HCT116 (cell line): ENCODE results near the gene NPIPA1. TPM values are rescaled to one million over a fixed set of nuclear protein-coding genes. Genes with fewer than 3 reads are reported as not detected.
A peak's percentile ranks its signal among the peaks of the same experiment; 100 is the strongest.

ENCODE experiments used
- ATAC-seq: fragments of 200-7000 bp; cut with Tn5 transposase; 2 replicates; pipeline ENCODE4 v1.9.1; 2020; ENCODE audit warnings: mild to moderate bottlenecking, moderate library complexity
- BruUV-seq: library from RNA; stranded (reverse); fragments of 400-500 nt; replicated peaks from 2 replicates; lab custom pipeline; 2021; lab: Mats Ljungman, UMichigan
- CTCF ChIA-PET: fragments of 300-600 bp; sonication (Branson Sonifier 250); formaldehyde crosslinking; loops from one replicate; lab custom pipeline; 2021; ENCODE audit warnings: antibody characterized with exemption; lab: Charles Lee
- POLR2A ChIA-PET: fragments of 300-600, 350-600 bp; sonication (Branson Sonifier 250); formaldehyde crosslinking; loops from one replicate; lab custom pipeline; 2021; ENCODE audit warnings: antibody characterized with exemption; lab: Charles Lee
- RAD21 ChIA-PET, 2 experiments: fragments of 300-600 bp; sonication (Branson Sonifier 250); formaldehyde crosslinking; loops; one replicate each; lab custom pipeline; 2023; ENCODE audit warnings: low total read pairs in 2 of 2; ENCODE audit not compliant: uncharacterized antibody in 2 of 2, unreplicated experiment in 2 of 2, low non-redundant PET in 1 of 2; lab: Charles Lee
- DNase-seq: peaks from one replicate; pipeline ENCODE4 v3.0.0-alpha.2; 2010; ENCODE audit warnings: low read depth, low spot score
- H2AFZ ChIP-seq: fragments of 200-600 bp; shearing (Covaris generic), sonication (generic); 2 replicates; pipeline ENCODE4 v1.6.1; 2017; ENCODE audit warnings: low read depth, mixed run types, mixed read lengths, antibody characterized with exemption, low read length; ENCODE audit not compliant: poor library complexity, severe bottlenecking
- H3K27ac ChIP-seq: 2 replicates; pipeline ENCODE4 v1.5.1; 2012; ENCODE audit warnings: low read depth, low read length
- H3K27me3 ChIP-seq: fragments of 200-600 bp; sonication (generic); 2 replicates; pipeline ENCODE4 v1.6.1; 2016; ENCODE audit warnings: mixed run types, low read length, mixed read lengths; ENCODE audit not compliant: insufficient read depth
- H3K36me3 ChIP-seq, 2 experiments: fragments of 200-500 bp in 1 of 2; fragments of 200-600 bp in 1 of 2; sonication (Bioruptor generic) in 1 of 2; sonication (generic) in 1 of 2; 2 replicates each; pipeline versions ENCODE4 v1.5.1 to v1.6.1; 2014 to 2016; ENCODE audit warnings: low read length in 2 of 2, inconsistent platforms in 1 of 2, mixed read lengths in 1 of 2, mixed run types in 1 of 2; ENCODE audit not compliant: insufficient read depth in 2 of 2, control insufficient read depth in 1 of 2
- H3K4me1 ChIP-seq, 2 experiments: fragments of 200-600 bp in 1 of 2; sonication (generic) in 1 of 2; 2 replicates each; pipeline versions ENCODE4 v1.5.1 to v1.6.1; 2012 to 2017; ENCODE audit warnings: low read length in 2 of 2, inconsistent platforms in 1 of 2, mild to moderate bottlenecking in 1 of 2, mixed read lengths in 1 of 2, mixed run types in 1 of 2, moderate library complexity in 1 of 2; ENCODE audit not compliant: insufficient read depth in 2 of 2, control insufficient read depth in 1 of 2
- H3K4me2 ChIP-seq: fragments of 200-600 bp; sonication (generic); 2 replicates; pipeline ENCODE4 v1.6.1; 2017; ENCODE audit warnings: mixed run types, low read length, mixed read lengths
- H3K4me3 ChIP-seq, 2 experiments: fragments of 200-600 bp in 1 of 2; sonication (generic) in 1 of 2; replicated peaks in 1 of 2; 2 replicates each; pipeline ENCODE4 v1.5.1; 2011 to 2016; ENCODE audit warnings: low read length in 2 of 2, control low read depth in 1 of 2, low read depth in 1 of 2, mild to moderate bottlenecking in 1 of 2, mixed read lengths in 1 of 2, mixed run types in 1 of 2
- H3K79me2 ChIP-seq: fragments of 200-600 bp; sonication (generic); 2 replicates; pipeline ENCODE4 v1.6.1; 2017; ENCODE audit warnings: mild to moderate bottlenecking, mixed run types, low read length, moderate library complexity, mixed read lengths; ENCODE audit not compliant: insufficient read depth
- H3K9ac ChIP-seq: fragments of 200-600 bp; sonication (generic); 2 replicates; pipeline ENCODE4 v1.6.1; 2016; ENCODE audit warnings: low read length, mixed read lengths
- H3K9me2 ChIP-seq: fragments of 200-600 bp; sonication (generic), shearing (Covaris generic); 2 replicates; pipeline ENCODE4 v1.6.1; 2017; ENCODE audit warnings: mixed run types, mild to moderate bottlenecking, moderate library complexity; ENCODE audit not compliant: insufficient read depth
- H3K9me3 ChIP-seq, 2 experiments: fragments of 200-500 bp in 1 of 2; fragments of 200-600 bp in 1 of 2; sonication (Bioruptor generic) in 1 of 2; sonication (generic) in 1 of 2; 2 replicates each; pipeline ENCODE4 v1.6.1; 2014 to 2017; ENCODE audit warnings: low read length in 2 of 2, mixed read lengths in 2 of 2, inconsistent platforms in 1 of 2, low read depth in 1 of 2, mild to moderate bottlenecking in 1 of 2, mixed run types in 1 of 2, moderate library complexity in 1 of 2; ENCODE audit not compliant: control insufficient read depth in 1 of 2, insufficient read depth in 1 of 2
- H4K20me1 ChIP-seq: fragments of 200-600 bp; sonication (generic), shearing (Covaris generic); 2 replicates; pipeline ENCODE4 v1.6.1; 2017; ENCODE audit warnings: mixed run types, mild to moderate bottlenecking, moderate library complexity; ENCODE audit not compliant: insufficient read depth
- EGR1 ChIP-seq: IDR thresholded peaks from 2 replicates; pipeline ENCODE4 v1.6.1; 2012; ENCODE audit warnings: low read depth
- EZH2 ChIP-seq: fragments of 200-600 bp; sonication (generic); IDR thresholded peaks from 2 replicates; pipeline ENCODE4 v1.6.1; 2017; ENCODE audit warnings: antibody characterized with exemption, mixed run types
- EZH2phosphoT487 ChIP-seq: fragments of 200-600 bp; IDR thresholded peaks from 2 replicates; pipeline ENCODE4 v1.6.1; 2018; ENCODE audit warnings: antibody characterized with exemption, borderline replicate concordance
- FOSL1 ChIP-seq: IDR thresholded peaks from 2 replicates; pipeline ENCODE4 v1.6.1; 2012; ENCODE audit warnings: low read depth
- intact Hi-C: fragments of 100-400 bp; cut with micrococcal nuclease; formaldehyde crosslinking; loops from 2 replicates; pipeline ENCODE4 v1.10.0; 2022
- total RNA-seq: library from RNA; stranded (reverse); gene quantifications from one replicate; pipeline ENCODE4 v1.2.1, GENCODE V29; 2021; ENCODE audit not compliant: unreplicated experiment

The NPIPA1 gene
- total RNA-seq, 1 experiment from 2014 or later, result 93.4 TPM

DNA sequence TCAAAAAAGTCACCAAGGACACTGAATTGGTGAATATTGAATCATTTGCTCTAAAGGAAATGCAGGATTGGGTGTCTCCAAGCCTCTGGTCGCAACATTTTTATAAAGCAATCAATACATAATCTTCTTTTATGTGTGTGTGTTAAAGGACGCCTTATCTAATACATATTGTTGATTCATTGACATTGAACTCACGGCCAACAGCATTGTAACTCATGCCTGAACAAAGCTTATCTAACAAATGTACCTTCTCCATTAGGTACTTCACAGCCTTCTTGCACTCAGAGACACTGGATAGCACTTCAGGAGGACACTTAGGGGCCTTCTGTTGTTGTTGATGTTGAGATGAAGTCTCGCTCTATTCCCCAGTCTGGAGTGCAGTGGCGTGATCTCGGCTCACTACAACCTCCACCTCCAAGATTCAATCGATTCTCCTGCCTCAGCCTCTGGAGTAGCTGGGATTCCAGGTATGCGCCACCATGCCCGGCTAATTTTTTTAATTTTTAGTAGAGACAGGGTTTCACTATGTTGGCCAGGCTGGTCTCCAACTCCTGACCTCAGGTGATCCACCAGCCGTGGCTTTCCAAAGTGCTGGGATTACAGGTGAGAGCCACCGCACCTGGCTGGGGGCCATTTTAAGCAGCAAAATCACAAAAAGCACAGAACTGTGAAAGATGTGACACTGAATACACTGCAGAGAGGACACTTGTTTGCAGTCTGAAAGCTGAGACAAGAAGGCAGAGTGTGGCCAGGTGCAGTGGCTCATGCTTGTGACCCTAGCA lies 24.4 kb downstream of the NPIPA1 start:
- Histone ChIP-seq H3K4me1 (no peaks in the 10 kb centered on the region), H3K9me2 (no peaks in the 10 kb centered on the region), H3K27ac (no peak overlapping the region), H3K4me2 (no peak overlapping the region), H2AFZ (no peak overlapping the region), H3K9me3 (no peaks in the 10 kb centered on the region), H3K4me3 (no peak overlapping the region), H3K27me3 (no peaks in the 10 kb centered on the region), H3K79me2 (no peaks in the 10 kb centered on the region), H3K9ac (no peak overlapping the region), H3K36me3 (no peaks in the 10 kb centered on the region), H4K20me1 (no peaks in the 10 kb centered on the region)
- intact Hi-C loops, result no loop called here
- CTCF ChIA-PET, result no interaction called here
- POLR2A ChIA-PET, result no interaction called here
- RAD21 ChIA-PET, result no interaction called here
- no peak for ATAC-seq
- TF ChIP-seq EZH2 (no peak), EZH2phosphoT487 (no peak)
- DNase-seq, result no peak
- BruUV-seq, result no TSS peak

DNA sequence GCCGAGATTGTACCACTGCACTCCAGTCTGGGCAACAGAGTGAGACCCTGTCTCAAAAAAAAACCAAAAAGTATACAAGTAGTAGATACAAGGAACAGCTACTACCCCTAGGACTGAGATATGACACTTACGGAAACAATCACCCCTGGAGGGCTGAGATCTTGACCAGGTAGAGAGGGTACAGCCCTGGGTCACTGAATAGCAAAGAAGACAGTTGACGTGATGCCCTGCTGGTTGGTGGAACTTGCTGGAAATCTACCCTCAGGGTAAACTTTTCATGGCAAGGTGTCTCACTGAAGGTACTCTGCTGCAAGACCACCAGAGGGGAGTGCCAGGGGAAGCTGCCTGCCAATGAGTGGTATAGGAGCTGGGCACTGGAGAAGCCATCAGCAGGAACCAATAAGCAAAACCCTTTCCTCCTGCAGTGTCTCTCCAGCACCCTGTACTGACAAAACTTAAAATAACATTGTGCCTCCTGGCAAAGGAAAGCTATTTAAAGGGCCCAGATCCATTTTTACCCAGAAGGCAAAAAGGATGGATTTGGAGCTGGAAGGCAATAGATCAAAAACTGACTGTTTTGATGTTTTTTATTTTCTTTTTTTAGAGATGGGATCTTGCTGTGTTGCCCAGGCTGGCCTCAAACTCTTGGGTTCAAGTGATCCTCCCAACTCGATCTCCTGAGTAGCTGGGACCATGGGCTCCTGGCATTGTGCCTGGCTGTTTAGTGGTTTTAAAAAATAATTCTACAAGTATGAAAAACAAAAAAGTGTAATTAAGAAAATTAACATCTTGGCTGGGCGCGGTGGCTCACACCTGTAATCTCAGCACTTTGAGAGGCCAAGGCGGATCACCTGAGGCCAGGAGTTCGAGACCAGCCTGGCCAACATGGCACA lies 26.3 kb downstream of the NPIPA1 start:
- ChIA-PET POLR2A (no interaction called here), RAD21 (no interaction called here), CTCF (no interaction called here)
- no peaks in the 10 kb centered on the region for H3K9me2 ChIP-seq
- no TSS peak for BruUV-seq
- no peak overlapping the region for H2AFZ ChIP-seq
- no peak overlapping the region for H3K4me3 ChIP-seq
- H4K20me1 ChIP-seq, result no peaks in the 10 kb centered on the region
- peak; percentile 26; the same call in 1 of the 2 replicates for ATAC-seq
- H3K27me3 ChIP-seq, result no peaks in the 10 kb centered on the region
- H3K4me2 ChIP-seq, result no peak overlapping the region
- H3K79me2 ChIP-seq, result no peaks in the 10 kb centered on the region
- no peaks in the 10 kb centered on the region for H3K36me3 ChIP-seq
- intact Hi-C loops, result no loop called here
- H3K27ac ChIP-seq, result no peak overlapping the region
- no peaks in the 10 kb centered on the region for H3K9me3 ChIP-seq
- H3K4me1 ChIP-seq, result no peaks in the 10 kb centered on the region
- TF ChIP-seq EGR1 (no peak), FOSL1 (no peak)
- DNase-seq, result no peak
- no peak overlapping the region for H3K9ac ChIP-seq
